ENCODE data around the gene CEP97. TPM values are rescaled to one million over a fixed set of nuclear protein-coding genes. Genes with fewer than 3 reads are reported as not detected.

CEP97 gene
- total and polyA plus RNA-seq, 2 experiments from 2014 or later, result 5.0 to 19.0 TPM

DNA sequence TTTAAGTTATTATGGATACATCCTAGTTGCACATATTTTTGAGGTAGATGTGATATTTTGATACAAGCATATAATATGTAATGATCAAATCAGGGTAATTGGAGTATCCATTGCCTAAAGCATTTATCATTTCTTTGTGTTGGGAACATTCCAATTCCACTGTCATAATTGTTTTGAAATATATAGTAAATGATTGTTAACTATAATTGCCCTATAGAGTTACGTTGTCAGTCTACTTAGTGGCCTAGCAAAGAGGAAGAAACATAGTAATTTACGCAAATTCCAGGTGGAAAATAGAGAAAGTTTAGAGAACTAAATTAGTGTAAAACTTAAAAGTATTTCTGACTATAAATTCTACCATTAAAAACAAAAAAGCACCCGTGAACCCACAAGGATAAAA lies 79.5 kb downstream of the CEP97 start:
- H3K27ac ChIP-seq (ENCODE audit: low read depth), result no peak overlapping the region
- H3K9me2 ChIP-seq (ENCODE audit: insufficient read depth), result no peaks in the 10 kb centered on the region
- no peak overlapping the region for H3K4me3 ChIP-seq
- H3K27me3 ChIP-seq (ENCODE audit: insufficient read depth), result no peaks in the 10 kb centered on the region
- H3K9me3 Mint-ChIP-seq, result no peaks in the 10 kb centered on the region
- H3K36me3 Mint-ChIP-seq (ENCODE audit: low read depth), result peaks cover 33% of the 10 kb centered on the region; the same call in 2 of the 3 replicates
- no peak overlapping the region for H3K4me2 ChIP-seq
- no peak overlapping the region for H3K4me3 Mint-ChIP-seq
- H3K4me1 Mint-ChIP-seq, result peaks cover 10% of the 10 kb centered on the region; the same call in 2 of the 3 replicates
- TF ChIP-seq JUNB (IDR thresholded peaks at IDR 0.05; ENCODE audit: unreplicated experiment) (no peak), ZNF114 (CRISPR knock-in tag; IDR thresholded peaks at IDR 0.05) (no peak), POLR2AphosphoS5 (IDR thresholded peaks at IDR 0.05; ENCODE audit: low read depth) (no peak), ZNF331 (CRISPR knock-in tag; IDR thresholded peaks at IDR 0.05; ENCODE audit: low read depth) (no peak), NANOG (IDR thresholded peaks at IDR 0.05; ENCODE audit: borderline replicate concordance) (no peak), EZH2 (IDR thresholded peaks at IDR 0.05; ENCODE audit: low read depth, unreplicated experiment) (no peak), STAT1 (IDR thresholded peaks at IDR 0.05; ENCODE audit: unreplicated experiment) (no peak), CREB1 (CRISPR knock-in tag; IDR thresholded peaks at IDR 0.05; ENCODE audit: low read depth) (no peak), EZH2phosphoT487 (IDR thresholded peaks at IDR 0.05; ENCODE audit: unreplicated experiment) (no peak)
- TF ChIP-seq, protein P1, sequence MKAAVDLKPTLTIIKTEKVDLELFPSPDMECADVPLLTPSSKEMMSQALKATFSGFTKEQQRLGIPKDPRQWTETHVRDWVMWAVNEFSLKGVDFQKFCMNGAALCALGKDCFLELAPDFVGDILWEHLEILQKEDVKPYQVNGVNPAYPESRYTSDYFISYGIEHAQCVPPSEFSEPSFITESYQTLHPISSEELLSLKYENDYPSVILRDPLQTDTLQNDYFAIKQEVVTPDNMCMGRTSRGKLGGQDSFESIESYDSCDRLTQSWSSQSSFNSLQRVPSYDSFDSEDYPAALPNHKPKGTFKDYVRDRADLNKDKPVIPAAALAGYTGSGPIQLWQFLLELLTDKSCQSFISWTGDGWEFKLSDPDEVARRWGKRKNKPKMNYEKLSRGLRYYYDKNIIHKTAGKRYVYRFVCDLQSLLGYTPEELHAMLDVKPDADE (IDR thresholded peaks at IDR 0.05), result no peak
- TF ChIP-seq, protein P2, sequence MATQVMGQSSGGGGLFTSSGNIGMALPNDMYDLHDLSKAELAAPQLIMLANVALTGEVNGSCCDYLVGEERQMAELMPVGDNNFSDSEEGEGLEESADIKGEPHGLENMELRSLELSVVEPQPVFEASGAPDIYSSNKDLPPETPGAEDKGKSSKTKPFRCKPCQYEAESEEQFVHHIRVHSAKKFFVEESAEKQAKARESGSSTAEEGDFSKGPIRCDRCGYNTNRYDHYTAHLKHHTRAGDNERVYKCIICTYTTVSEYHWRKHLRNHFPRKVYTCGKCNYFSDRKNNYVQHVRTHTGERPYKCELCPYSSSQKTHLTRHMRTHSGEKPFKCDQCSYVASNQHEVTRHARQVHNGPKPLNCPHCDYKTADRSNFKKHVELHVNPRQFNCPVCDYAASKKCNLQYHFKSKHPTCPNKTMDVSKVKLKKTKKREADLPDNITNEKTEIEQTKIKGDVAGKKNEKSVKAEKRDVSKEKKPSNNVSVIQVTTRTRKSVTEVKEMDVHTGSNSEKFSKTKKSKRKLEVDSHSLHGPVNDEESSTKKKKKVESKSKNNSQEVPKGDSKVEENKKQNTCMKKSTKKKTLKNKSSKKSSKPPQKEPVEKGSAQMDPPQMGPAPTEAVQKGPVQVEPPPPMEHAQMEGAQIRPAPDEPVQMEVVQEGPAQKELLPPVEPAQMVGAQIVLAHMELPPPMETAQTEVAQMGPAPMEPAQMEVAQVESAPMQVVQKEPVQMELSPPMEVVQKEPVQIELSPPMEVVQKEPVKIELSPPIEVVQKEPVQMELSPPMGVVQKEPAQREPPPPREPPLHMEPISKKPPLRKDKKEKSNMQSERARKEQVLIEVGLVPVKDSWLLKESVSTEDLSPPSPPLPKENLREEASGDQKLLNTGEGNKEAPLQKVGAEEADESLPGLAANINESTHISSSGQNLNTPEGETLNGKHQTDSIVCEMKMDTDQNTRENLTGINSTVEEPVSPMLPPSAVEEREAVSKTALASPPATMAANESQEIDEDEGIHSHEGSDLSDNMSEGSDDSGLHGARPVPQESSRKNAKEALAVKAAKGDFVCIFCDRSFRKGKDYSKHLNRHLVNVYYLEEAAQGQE (IDR thresholded peaks at IDR 0.05; ENCODE audit: unreplicated experiment), result no peak
- TF ChIP-seq, protein P3, sequence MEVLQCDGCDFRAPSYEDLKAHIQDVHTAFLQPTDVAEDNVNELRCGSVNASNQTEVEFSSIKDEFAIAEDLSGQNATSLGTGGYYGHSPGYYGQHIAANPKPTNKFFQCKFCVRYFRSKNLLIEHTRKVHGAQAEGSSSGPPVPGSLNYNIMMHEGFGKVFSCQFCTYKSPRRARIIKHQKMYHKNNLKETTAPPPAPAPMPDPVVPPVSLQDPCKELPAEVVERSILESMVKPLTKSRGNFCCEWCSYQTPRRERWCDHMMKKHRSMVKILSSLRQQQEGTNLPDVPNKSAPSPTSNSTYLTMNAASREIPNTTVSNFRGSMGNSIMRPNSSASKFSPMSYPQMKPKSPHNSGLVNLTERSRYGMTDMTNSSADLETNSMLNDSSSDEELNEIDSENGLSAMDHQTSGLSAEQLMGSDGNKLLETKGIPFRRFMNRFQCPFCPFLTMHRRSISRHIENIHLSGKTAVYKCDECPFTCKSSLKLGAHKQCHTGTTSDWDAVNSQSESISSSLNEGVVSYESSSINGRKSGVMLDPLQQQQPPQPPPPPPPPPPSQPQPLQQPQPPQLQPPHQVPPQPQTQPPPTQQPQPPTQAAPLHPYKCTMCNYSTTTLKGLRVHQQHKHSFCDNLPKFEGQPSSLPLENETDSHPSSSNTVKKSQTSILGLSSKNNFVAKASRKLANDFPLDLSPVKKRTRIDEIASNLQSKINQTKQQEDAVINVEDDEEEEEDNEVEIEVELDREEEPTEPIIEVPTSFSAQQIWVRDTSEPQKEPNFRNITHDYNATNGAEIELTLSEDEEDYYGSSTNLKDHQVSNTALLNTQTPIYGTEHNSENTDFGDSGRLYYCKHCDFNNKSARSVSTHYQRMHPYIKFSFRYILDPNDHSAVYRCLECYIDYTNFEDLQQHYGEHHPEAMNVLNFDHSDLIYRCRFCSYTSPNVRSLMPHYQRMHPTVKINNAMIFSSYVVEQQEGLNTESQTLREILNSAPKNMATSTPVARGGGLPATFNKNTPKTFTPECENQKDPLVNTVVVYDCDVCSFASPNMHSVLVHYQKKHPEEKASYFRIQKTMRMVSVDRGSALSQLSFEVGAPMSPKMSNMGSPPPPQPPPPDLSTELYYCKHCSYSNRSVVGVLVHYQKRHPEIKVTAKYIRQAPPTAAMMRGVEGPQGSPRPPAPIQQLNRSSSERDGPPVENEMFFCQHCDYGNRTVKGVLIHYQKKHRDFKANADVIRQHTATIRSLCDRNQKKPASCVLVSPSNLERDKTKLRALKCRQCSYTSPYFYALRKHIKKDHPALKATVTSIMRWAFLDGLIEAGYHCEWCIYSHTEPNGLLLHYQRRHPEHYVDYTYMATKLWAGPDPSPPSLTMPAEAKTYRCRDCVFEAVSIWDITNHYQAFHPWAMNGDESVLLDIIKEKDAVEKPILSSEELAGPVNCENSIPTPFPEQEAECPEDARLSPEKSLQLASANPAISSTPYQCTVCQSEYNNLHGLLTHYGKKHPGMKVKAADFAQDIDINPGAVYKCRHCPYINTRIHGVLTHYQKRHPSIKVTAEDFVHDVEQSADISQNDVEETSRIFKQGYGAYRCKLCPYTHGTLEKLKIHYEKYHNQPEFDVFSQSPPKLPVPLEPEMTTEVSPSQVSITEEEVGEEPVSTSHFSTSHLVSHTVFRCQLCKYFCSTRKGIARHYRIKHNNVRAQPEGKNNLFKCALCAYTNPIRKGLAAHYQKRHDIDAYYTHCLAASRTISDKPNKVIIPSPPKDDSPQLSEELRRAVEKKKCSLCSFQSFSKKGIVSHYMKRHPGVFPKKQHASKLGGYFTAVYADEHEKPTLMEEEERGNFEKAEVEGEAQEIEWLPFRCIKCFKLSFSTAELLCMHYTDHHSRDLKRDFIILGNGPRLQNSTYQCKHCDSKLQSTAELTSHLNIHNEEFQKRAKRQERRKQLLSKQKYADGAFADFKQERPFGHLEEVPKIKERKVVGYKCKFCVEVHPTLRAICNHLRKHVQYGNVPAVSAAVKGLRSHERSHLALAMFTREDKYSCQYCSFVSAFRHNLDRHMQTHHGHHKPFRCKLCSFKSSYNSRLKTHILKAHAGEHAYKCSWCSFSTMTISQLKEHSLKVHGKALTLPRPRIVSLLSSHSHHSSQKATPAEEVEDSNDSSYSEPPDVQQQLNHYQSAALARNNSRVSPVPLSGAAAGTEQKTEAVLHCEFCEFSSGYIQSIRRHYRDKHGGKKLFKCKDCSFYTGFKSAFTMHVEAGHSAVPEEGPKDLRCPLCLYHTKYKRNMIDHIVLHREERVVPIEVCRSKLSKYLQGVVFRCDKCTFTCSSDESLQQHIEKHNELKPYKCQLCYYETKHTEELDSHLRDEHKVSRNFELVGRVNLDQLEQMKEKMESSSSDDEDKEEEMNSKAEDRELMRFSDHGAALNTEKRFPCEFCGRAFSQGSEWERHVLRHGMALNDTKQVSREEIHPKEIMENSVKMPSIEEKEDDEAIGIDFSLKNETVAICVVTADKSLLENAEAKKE (CRISPR knock-in tag; IDR thresholded peaks at IDR 0.05), result no peak
- TF ChIP-seq, protein P4, sequence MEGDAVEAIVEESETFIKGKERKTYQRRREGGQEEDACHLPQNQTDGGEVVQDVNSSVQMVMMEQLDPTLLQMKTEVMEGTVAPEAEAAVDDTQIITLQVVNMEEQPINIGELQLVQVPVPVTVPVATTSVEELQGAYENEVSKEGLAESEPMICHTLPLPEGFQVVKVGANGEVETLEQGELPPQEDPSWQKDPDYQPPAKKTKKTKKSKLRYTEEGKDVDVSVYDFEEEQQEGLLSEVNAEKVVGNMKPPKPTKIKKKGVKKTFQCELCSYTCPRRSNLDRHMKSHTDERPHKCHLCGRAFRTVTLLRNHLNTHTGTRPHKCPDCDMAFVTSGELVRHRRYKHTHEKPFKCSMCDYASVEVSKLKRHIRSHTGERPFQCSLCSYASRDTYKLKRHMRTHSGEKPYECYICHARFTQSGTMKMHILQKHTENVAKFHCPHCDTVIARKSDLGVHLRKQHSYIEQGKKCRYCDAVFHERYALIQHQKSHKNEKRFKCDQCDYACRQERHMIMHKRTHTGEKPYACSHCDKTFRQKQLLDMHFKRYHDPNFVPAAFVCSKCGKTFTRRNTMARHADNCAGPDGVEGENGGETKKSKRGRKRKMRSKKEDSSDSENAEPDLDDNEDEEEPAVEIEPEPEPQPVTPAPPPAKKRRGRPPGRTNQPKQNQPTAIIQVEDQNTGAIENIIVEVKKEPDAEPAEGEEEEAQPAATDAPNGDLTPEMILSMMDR (conservative IDR thresholded peaks at IDR 0.05; ENCODE audit: low read depth in 2 of 2), result no peak
- H3K27ac Mint-ChIP-seq, result no peak overlapping the region
- no peaks in the 10 kb centered on the region; the same call in none of the 2 replicates for H4K20me1 ChIP-seq (replicated peaks; ENCODE audit: insufficient read depth)
- 0 out of 2 replicates have a peak, but pooled peaks cover 4% of the 10 kb centered on the region for H3K4me1 ChIP-seq (ENCODE audit: insufficient read depth)
- H3K79me2 ChIP-seq (replicated peaks; ENCODE audit: insufficient read depth), result no peaks in the 10 kb centered on the region
- no peaks in the 10 kb centered on the region for H3K27me3 Mint-ChIP-seq (ENCODE audit: insufficient read depth, low read depth, poor library complexity)
- ATAC-seq, result no peak
- no peaks in the 10 kb centered on the region; the same call in 1 of the 2 replicates for H3F3A ChIP-seq (replicated peaks; ENCODE audit: low read depth)
- H3K36me3 ChIP-seq (ENCODE audit: insufficient read depth), result peaks cover 5% of the 10 kb centered on the region; the same call in 1 of the 2 replicates
- no peak overlapping the region for H2AFZ ChIP-seq
- no peak for DNase-seq (ENCODE audit: low spot score)
